ENCODE data around the gene APPBP2. TPM values are rescaled to one million over a fixed set of nuclear protein-coding genes. Genes with fewer than 3 reads are reported as not detected.

APPBP2 gene
- total RNA-seq, 2 donors from 2014 or later = 13.3 to 13.9 TPM

GRCh38 chr17:60527701-60528100 lies 1.7 kb upstream of the APPBP2 start:
- TF ChIP-seq CTCF (IDR thresholded peaks at IDR 0.05) = no peak
- Histone ChIP-seq H3K4me1 (peaks cover 0 to 17% of the 10 kb centered on the region in 2 donors), H3K9me3 (no peaks in the 10 kb centered on the region), H3K27ac (no peak overlapping the region), H3K27me3 (no peaks in the 10 kb centered on the region), H3K36me3 (no peaks in the 10 kb centered on the region), H3K4me3 (no peak overlapping the region)
- DNase-seq (ENCODE audit: low spot score) = no peak

GRCh38 chr17:60526726-60527125 lies 684 bp upstream of the APPBP2 start:
- peak overlapping the region; percentile 95 for H3K4me3 ChIP-seq
- DNase-seq (ENCODE audit: low spot score) = no peak
- H3K4me1 ChIP-seq = peaks cover 0 to 26% of the 10 kb centered on the region in 2 donors
- no peaks in the 10 kb centered on the region for H3K27me3 ChIP-seq
- no peak for TF ChIP-seq CTCF (IDR thresholded peaks at IDR 0.05)
- peak overlapping the region; percentile 99 for H3K27ac ChIP-seq
- no peaks in the 10 kb centered on the region for H3K9me3 ChIP-seq
- H3K36me3 ChIP-seq = no peaks in the 10 kb centered on the region

- Histone ChIP-seq H3K9me3 (no peaks in the 10 kb centered on the region), H3K27ac (peak overlapping the region; percentile 99), H3K4me3 (peak overlapping the region; percentile 95), H3K36me3 (no peaks in the 10 kb centered on the region), H3K4me1 (peaks cover 0 to 37% of the 10 kb centered on the region in 2 donors), H3K27me3 (no peaks in the 10 kb centered on the region)
- no peak for TF ChIP-seq CTCF (IDR thresholded peaks at IDR 0.05)
- DNase-seq (ENCODE audit: low spot score) = no peak
Measured at GRCh38 chr17:60525328-60525684, 736 bp downstream of the APPBP2 start.

- DNase-seq (ENCODE audit: low spot score) = no peak
- no peak for TF ChIP-seq CTCF (IDR thresholded peaks at IDR 0.05)
- H3K36me3 ChIP-seq = no peaks in the 10 kb centered on the region
- peak overlapping the region; percentile 99 for H3K27ac ChIP-seq
- peak overlapping the region; percentile 95 for H3K4me3 ChIP-seq
- H3K9me3 ChIP-seq = no peaks in the 10 kb centered on the region
- no peaks in the 10 kb centered on the region for H3K27me3 ChIP-seq
- H3K4me1 ChIP-seq = peaks cover 0 to 37% of the 10 kb centered on the region in 2 donors
Measured at GRCh38 chr17:60524463-60525327, 1.3 kb downstream of the APPBP2 start.

GRCh38 chr17:60523822-60524221 lies 2.2 kb downstream of the APPBP2 start:
- no peak for DNase-seq (ENCODE audit: low spot score)
- Histone ChIP-seq H3K27me3 (no peaks in the 10 kb centered on the region), H3K36me3 (no peaks in the 10 kb centered on the region), H3K27ac (no peak overlapping the region), H3K9me3 (no peaks in the 10 kb centered on the region), H3K4me1 (peaks cover 0 to 37% of the 10 kb centered on the region in 2 donors), H3K4me3 (peak overlapping the region in 1 of 2 donors; percentile 95)
- no peak for TF ChIP-seq CTCF (IDR thresholded peaks at IDR 0.05)
